HEK293 (cell line): ENCODE results near the gene HEYL.

ENCODE experiments used
- CTCF ChIA-PET: fragments of 350-600 bp; formaldehyde crosslinking; extraction: SDS; loops from one replicate; lab custom pipeline; 2021; ENCODE audit warnings: antibody characterized with exemption; lab: Yijun Ruan, JAX
- POLR2A ChIA-PET: fragments of 300-600 bp; formaldehyde crosslinking; extraction: SDS; loops from one replicate; lab custom pipeline; 2020; ENCODE audit warnings: antibody characterized with exemption, inconsistent platforms; lab: Yijun Ruan, JAX
- H3K27ac ChIP-seq: fragments of 200-500 bp; sonication (Bioruptor generic); 2 replicates; pipeline ENCODE4 v1.5.1; 2014; ENCODE audit warnings: low read depth, low read length, control low read depth, inconsistent platforms; ENCODE audit errors: extremely low read depth
- H3K36me3 ChIP-seq, 2 experiments: fragments of 200-500 bp in 1 of 2; sonication (Bioruptor generic) in 1 of 2; 1 replicate in 1 of 2; 2 replicates in 1 of 2; pipeline ENCODE4 v1.5.1; 2014 to 2017; ENCODE audit warnings: inconsistent platforms in 2 of 2, low read length in 2 of 2; ENCODE audit not compliant: control insufficient read depth in 2 of 2, insufficient read depth in 1 of 2
- H3K4me1 ChIP-seq: fragments of 200-500 bp; sonication (Bioruptor generic); 2 replicates; pipeline ENCODE4 v1.5.1; 2014; ENCODE audit warnings: mild to moderate bottlenecking, low read length, inconsistent platforms; ENCODE audit not compliant: control insufficient read depth, insufficient read depth
- H3K4me3 ChIP-seq: 2 replicates; pipeline ENCODE4 v1.5.1; 2011; ENCODE audit warnings: low read depth, mild to moderate bottlenecking, control low read depth, low read length, moderate library complexity
- H3K9me3 ChIP-seq: fragments of 200-500 bp; sonication (Bioruptor generic); 2 replicates; pipeline ENCODE4 v1.5.1; 2014; ENCODE audit warnings: low read depth, low read length, inconsistent platforms; ENCODE audit not compliant: control insufficient read depth, insufficient read depth
- CTCF ChIP-seq: fragments of 450-650 bp; formaldehyde crosslinking; IDR thresholded peaks from 2 replicates; pipeline ENCODE4 v1.5.1; 2016; ENCODE audit warnings: missing biosample characterization, missing genetic modification characterization
- FEZF1 ChIP-seq: fragments of 450-650 bp; formaldehyde crosslinking; IDR thresholded peaks from 2 replicates; pipeline ENCODE4 v1.5.1; 2016; ENCODE audit warnings: missing biosample characterization, missing genetic modification characterization
- GLI2 ChIP-seq: fragments of 450-650 bp; formaldehyde crosslinking; IDR thresholded peaks from 2 replicates; pipeline ENCODE4; 2017; ENCODE audit warnings: missing biosample characterization, missing genetic modification characterization, low read depth, borderline replicate concordance
- HOXC10 ChIP-seq: sonication (generic); formaldehyde crosslinking; IDR thresholded peaks from 2 replicates; pipeline ENCODE4 v1.8.1; 2023; ENCODE audit warnings: mild to moderate bottlenecking, missing genetic modification reagents
- HOXD13 ChIP-seq: sonication (generic); formaldehyde crosslinking; IDR thresholded peaks from 2 replicates; pipeline ENCODE4 v1.8.0; 2022; ENCODE audit warnings: missing genetic modification reagents, borderline replicate concordance
- MZF1 ChIP-seq: fragments of 450-650 bp; formaldehyde crosslinking; IDR thresholded peaks from 2 replicates; pipeline ENCODE4 v1.5.1; 2017; ENCODE audit warnings: missing biosample characterization, missing genetic modification characterization, borderline replicate concordance
- PRDM6 ChIP-seq: fragments of 450-650 bp; formaldehyde crosslinking; IDR thresholded peaks from 2 replicates; pipeline ENCODE4 v1.5.1; 2017; ENCODE audit warnings: missing biosample characterization, missing genetic modification characterization
- REPIN1 ChIP-seq: fragments of 450-650 bp; formaldehyde crosslinking; IDR thresholded peaks from 2 replicates; pipeline ENCODE4 v1.5.1; 2017; ENCODE audit warnings: missing biosample characterization, missing genetic modification characterization, low read depth
- TSHZ1 ChIP-seq: fragments of 450-650 bp; formaldehyde crosslinking; IDR thresholded peaks from 2 replicates; pipeline ENCODE4 v1.5.1; 2016; ENCODE audit warnings: missing biosample characterization, missing genetic modification characterization, borderline replicate concordance
- ZNF140 ChIP-seq: fragments of 450-650 bp; formaldehyde crosslinking; IDR thresholded peaks from 2 replicates; pipeline ENCODE4 v1.5.1; 2016; ENCODE audit warnings: missing biosample characterization, missing genetic modification characterization
- ZNF146 ChIP-seq: fragments of 450-650 bp; formaldehyde crosslinking; IDR thresholded peaks from 2 replicates; pipeline ENCODE4 v1.5.1; 2016; ENCODE audit warnings: missing biosample characterization, missing genetic modification characterization
- ZNF202 ChIP-seq: fragments of 450-650 bp; formaldehyde crosslinking; IDR thresholded peaks from 2 replicates; pipeline ENCODE4 v1.5.1; 2016; ENCODE audit warnings: missing biosample characterization, missing genetic modification characterization, borderline replicate concordance
- ZNF239 ChIP-seq: fragments of 450-650 bp; formaldehyde crosslinking; IDR thresholded peaks from 2 replicates; pipeline ENCODE4 v1.5.1; 2016; ENCODE audit warnings: missing biosample characterization, missing genetic modification characterization
- ZNF248 ChIP-seq: fragments of 450-650 bp; formaldehyde crosslinking; IDR thresholded peaks from 2 replicates; pipeline ENCODE4 v1.5.1; 2017; ENCODE audit warnings: missing biosample characterization, missing genetic modification characterization
- ZNF416 ChIP-seq: fragments of 450-650 bp; formaldehyde crosslinking; IDR thresholded peaks from 2 replicates; pipeline ENCODE4 v1.5.1; 2016; ENCODE audit warnings: missing biosample characterization, missing genetic modification characterization
- ZNF426 ChIP-seq: fragments of 450-650 bp; formaldehyde crosslinking; IDR thresholded peaks from 2 replicates; pipeline ENCODE4 v1.5.1; 2017; ENCODE audit warnings: missing biosample characterization, missing genetic modification characterization, mild to moderate bottlenecking, inconsistent platforms, moderate library complexity
- ZNF514 ChIP-seq: fragments of 450-650 bp; formaldehyde crosslinking; IDR thresholded peaks from 2 replicates; pipeline ENCODE4 v1.5.1; 2016; ENCODE audit warnings: missing biosample characterization, missing genetic modification characterization
- ZNF600 ChIP-seq: fragments of 450-650 bp; formaldehyde crosslinking; IDR thresholded peaks from 2 replicates; pipeline ENCODE4 v1.5.1; 2016; ENCODE audit warnings: missing biosample characterization, missing genetic modification characterization
- ZNF623 ChIP-seq: fragments of 450-650 bp; formaldehyde crosslinking; IDR thresholded peaks from 2 replicates; pipeline ENCODE4 v1.5.1; 2016; ENCODE audit warnings: missing biosample characterization, missing genetic modification characterization
- ZNF707 ChIP-seq: fragments of 450-650 bp; formaldehyde crosslinking; IDR thresholded peaks from 2 replicates; pipeline ENCODE4 v1.5.1; 2016; ENCODE audit warnings: missing biosample characterization, missing genetic modification characterization
- ZNF76 ChIP-seq: fragments of 450-650 bp; formaldehyde crosslinking; IDR thresholded peaks from 2 replicates; pipeline ENCODE4; 2016; ENCODE audit warnings: low read depth, missing biosample characterization, missing genetic modification characterization, borderline replicate concordance
- ZNF776 ChIP-seq: fragments of 450-650 bp; formaldehyde crosslinking; IDR thresholded peaks from 2 replicates; pipeline ENCODE4 v1.5.0; 2017; ENCODE audit warnings: missing biosample characterization, missing genetic modification characterization, borderline replicate concordance
- ZNF777 ChIP-seq: fragments of 450-650 bp; formaldehyde crosslinking; IDR thresholded peaks from 2 replicates; pipeline ENCODE4 v1.5.1; 2017; ENCODE audit warnings: missing biosample characterization, missing genetic modification characterization, borderline replicate concordance
- ZNF785 ChIP-seq: fragments of 450-650 bp; formaldehyde crosslinking; IDR thresholded peaks from 2 replicates; pipeline ENCODE4 v1.5.1; 2016; ENCODE audit warnings: missing biosample characterization, missing genetic modification characterization
- ZNF792 ChIP-seq: fragments of 450-650 bp; formaldehyde crosslinking; IDR thresholded peaks from 2 replicates; pipeline ENCODE4 v1.5.1; 2016; ENCODE audit warnings: missing biosample characterization, missing genetic modification characterization
- TF ChIP-seq, protein P1 (sequence below): fragments of 450-650 bp; IDR thresholded peaks from 2 replicates; pipeline ENCODE4 v1.5.1; 2018; ENCODE audit warnings: missing biosample characterization, mild to moderate bottlenecking, missing genetic modification characterization
- TF ChIP-seq, protein P2 (sequence below): fragments of 450-650 bp; formaldehyde crosslinking; IDR thresholded peaks from 2 replicates; pipeline ENCODE4 v1.5.1; 2017; ENCODE audit warnings: missing biosample characterization, missing genetic modification characterization

Gene HEYL

GRCh38 chr1:39639305-39640130 is at the start of gene HEYL (continued):
- TF ChIP-seq MZF1, result 0 out of 2 replicates have a peak, but pooled peaks have one; percentile 40
- TF ChIP-seq ZNF776 (tag by site-specific recombination), result no peak
- TF ChIP-seq ZNF600, result peak; percentile 82

DNA sequence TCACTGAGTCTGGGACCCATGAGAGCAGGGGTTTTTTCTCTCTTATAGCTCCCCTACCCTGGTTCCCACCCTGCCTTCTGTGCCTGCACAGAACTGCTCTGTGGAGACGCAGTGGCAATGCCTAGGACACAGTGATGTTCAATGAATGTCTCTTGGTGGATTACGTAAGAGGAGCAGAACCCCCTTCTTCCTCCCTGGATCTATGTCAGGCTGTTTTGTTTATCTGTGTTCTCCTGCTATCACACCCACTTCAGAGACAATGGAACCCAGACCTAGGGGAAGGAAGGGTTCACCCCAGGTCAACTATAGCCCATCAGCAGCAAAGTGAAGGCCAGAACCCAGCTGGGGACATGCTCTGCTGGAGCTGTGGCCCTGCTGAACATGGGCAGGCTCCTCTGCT is 49.8 kb upstream of the HEYL start:
- CTCF ChIA-PET, result interaction anchor here (0.6 to 1.4 kb wide), 4 partner anchors 12 to 277 kb away, joined by 3 to 9 read pairs (median 4); no protein-coding TSS in a partner anchor

DNA sequence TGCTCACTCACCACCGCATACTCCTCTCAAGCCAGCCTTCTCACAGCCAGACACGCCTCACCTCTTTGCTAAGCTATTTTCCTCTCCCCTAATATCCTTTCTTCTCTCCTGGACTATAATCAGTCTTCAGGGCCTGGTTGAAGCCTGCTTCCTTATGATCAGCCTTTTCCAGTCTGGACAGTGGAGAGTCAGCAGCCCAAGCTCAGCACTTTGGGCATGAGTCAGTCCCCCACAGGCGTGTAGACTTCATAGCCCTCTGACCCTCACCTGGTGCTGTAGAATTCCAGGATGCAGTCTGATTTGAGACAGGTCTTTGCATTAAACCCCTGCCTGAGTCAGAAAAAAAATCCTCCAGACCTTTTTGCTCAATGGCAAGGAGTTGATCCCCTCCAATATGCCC is 49.3 kb upstream of the HEYL start:
- Histone ChIP-seq H3K4me1 (no peaks in the 10 kb centered on the region), H3K9me3 (no peaks in the 10 kb centered on the region), H3K27ac (no peak overlapping the region), H3K36me3 (no peaks in the 10 kb centered on the region), H3K4me3 (no peak overlapping the region)
- ChIA-PET CTCF (interaction anchor here (0.6 to 1.4 kb wide), 3 partner anchors 31 to 278 kb away, joined by 3 to 11 read pairs (median 9); no protein-coding TSS in a partner anchor), POLR2A (no interaction called here)
- TF ChIP-seq PRDM6 (tag by site-specific recombination), result no peak
- no peak for TF ChIP-seq TSHZ1 (tag by site-specific recombination)
- TF ChIP-seq ZNF426, result no peak
- no peak for TF ChIP-seq ZNF140 (tag by site-specific recombination)

More for the DNA sequence above, 49.8 kb upstream of the HEYL start:
- Histone ChIP-seq H3K27ac (no peak overlapping the region), H3K4me1 (no peaks in the 10 kb centered on the region), H3K9me3 (no peaks in the 10 kb centered on the region), H3K4me3 (no peak overlapping the region), H3K36me3 (no peaks in the 10 kb centered on the region)
- POLR2A ChIA-PET, result no interaction called here
- TF ChIP-seq, protein P1, sequence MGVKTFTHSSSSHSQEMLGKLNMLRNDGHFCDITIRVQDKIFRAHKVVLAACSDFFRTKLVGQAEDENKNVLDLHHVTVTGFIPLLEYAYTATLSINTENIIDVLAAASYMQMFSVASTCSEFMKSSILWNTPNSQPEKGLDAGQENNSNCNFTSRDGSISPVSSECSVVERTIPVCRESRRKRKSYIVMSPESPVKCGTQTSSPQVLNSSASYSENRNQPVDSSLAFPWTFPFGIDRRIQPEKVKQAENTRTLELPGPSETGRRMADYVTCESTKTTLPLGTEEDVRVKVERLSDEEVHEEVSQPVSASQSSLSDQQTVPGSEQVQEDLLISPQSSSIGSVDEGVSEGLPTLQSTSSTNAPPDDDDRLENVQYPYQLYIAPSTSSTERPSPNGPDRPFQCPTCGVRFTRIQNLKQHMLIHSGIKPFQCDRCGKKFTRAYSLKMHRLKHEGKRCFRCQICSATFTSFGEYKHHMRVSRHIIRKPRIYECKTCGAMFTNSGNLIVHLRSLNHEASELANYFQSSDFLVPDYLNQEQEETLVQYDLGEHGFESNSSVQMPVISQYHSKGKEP (tag by site-specific recombination), result no peak
- no peak for TF ChIP-seq ZNF146 (tag by site-specific recombination)
- TF ChIP-seq ZNF202 (tag by site-specific recombination), result no peak
- no peak for TF ChIP-seq ZNF785 (tag by site-specific recombination)
- no peak for TF ChIP-seq FEZF1 (tag by site-specific recombination)
- no peak for TF ChIP-seq CTCF (tag by site-specific recombination)
- TF ChIP-seq ZNF777 (tag by site-specific recombination), result no peak
- TF ChIP-seq ZNF514 (tag by site-specific recombination), result no peak
- TF ChIP-seq ZNF623 (tag by site-specific recombination), result no peak
- no peak for TF ChIP-seq HOXD13 (CRISPR knock-in tag)
- TF ChIP-seq, protein P2, sequence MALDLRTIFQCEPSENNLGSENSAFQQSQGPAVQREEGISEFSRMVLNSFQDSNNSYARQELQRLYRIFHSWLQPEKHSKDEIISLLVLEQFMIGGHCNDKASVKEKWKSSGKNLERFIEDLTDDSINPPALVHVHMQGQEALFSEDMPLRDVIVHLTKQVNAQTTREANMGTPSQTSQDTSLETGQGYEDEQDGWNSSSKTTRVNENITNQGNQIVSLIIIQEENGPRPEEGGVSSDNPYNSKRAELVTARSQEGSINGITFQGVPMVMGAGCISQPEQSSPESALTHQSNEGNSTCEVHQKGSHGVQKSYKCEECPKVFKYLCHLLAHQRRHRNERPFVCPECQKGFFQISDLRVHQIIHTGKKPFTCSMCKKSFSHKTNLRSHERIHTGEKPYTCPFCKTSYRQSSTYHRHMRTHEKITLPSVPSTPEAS (tag by site-specific recombination), result no peak
- TF ChIP-seq ZNF792 (tag by site-specific recombination), result no peak
- no peak for TF ChIP-seq HOXC10 (CRISPR knock-in tag)
- TF ChIP-seq REPIN1 (tag by site-specific recombination), result no peak
- no peak for TF ChIP-seq ZNF239
- TF ChIP-seq ZNF707 (tag by site-specific recombination), result no peak
- no peak for TF ChIP-seq GLI2 (tag by site-specific recombination)
- no peak for TF ChIP-seq ZNF416 (tag by site-specific recombination)
- no peak for TF ChIP-seq ZNF76 (tag by site-specific recombination)
- no peak for TF ChIP-seq ZNF248 (tag by site-specific recombination)
